Psoas muscle (tissue), 8 donors: Measurements from ENCODE around the gene ABCG1. TPM values are rescaled to one million over a fixed set of nuclear protein-coding genes. Genes with fewer than 3 reads are reported as not detected.

ENCODE experiments used
- ATAC-seq, 4 donors: fragments of 200-7000 bp; cut with Tn5 transposase; one replicate each; pipeline ENCODE4 v1.9.1; 2020; ENCODE audit warnings: moderate library complexity in 3 of 4, mild to moderate bottlenecking in 2 of 4
- DNase-seq, 2 donors: peaks; one replicate each; pipeline ENCODE4 v3.0.0-alpha.2; 2020
- H3K27ac ChIP-seq: fragments of 200-600 bp; one replicate; pipeline ENCODE4 v1.8.0; 2022
- H3K27me3 ChIP-seq, 3 donors: fragments of 200-600 bp in 1 of 3; one replicate each; pipeline versions ENCODE4 v1.6.1 to v1.8.0; 2013 to 2022; ENCODE audit warnings: low read length in 2 of 3, mild to moderate bottlenecking in 2 of 3, moderate library complexity in 1 of 3; ENCODE audit not compliant: insufficient read depth in 3 of 3
- H3K36me3 ChIP-seq, 2 donors: fragments of 200-600 bp in 1 of 2; one replicate each; pipeline versions ENCODE4 v1.6.1 to v1.8.0; 2013 to 2022; ENCODE audit warnings: low read depth in 1 of 2, mild to moderate bottlenecking in 1 of 2, moderate library complexity in 1 of 2; ENCODE audit not compliant: insufficient read depth in 1 of 2
- H3K4me1 ChIP-seq: fragments of 200-600 bp; one replicate; pipeline ENCODE4 v1.8.0; 2022
- H3K4me3 ChIP-seq: fragments of 200-600 bp; one replicate; pipeline ENCODE4 v1.8.0; 2022; ENCODE audit warnings: mild to moderate bottlenecking
- H3K9me3 ChIP-seq: fragments of 200-600 bp; one replicate; pipeline ENCODE4 v1.8.0; 2022
- WGBS, 3 donors: extraction: QIAGEN DNeasy Blood & Tissue Kit; methylation state at CpG; one replicate each; pipeline versions ENCODE4 v1.1.6 to v1.1.7; 2013; 5-methylcytosine and 5-hydroxymethylcytosine counted together
- intact Hi-C, 2 donors: fragments of 100-400 bp; cut with DNase I; formaldehyde crosslinking; loops; one replicate each; pipeline versions ENCODE4 v1.11.0 to v1.14.2; 2022
- polyA plus RNA-seq, 3 donors: library from polyadenylated mRNA; stranded (reverse); fragments of 200-250 nt; gene quantifications; one replicate each; pipeline ENCODE4 v1.2.3, GENCODE V29; 2013
- total RNA-seq, 4 donors: library from RNA; stranded (reverse); fragmentation: NEBNext Ultra II Directional in 2 of 4; extraction: Animal tissue kit (Norgen Biotek cat#: 25700) in 2 of 4; gene quantifications; one replicate each; pipeline versions ENCODE4 v1.2.1 to v1.2.4, GENCODE V29; 2021 to 2023
- TF ChIP-seq, protein P1 (sequence below): fragments of 200-600 bp; IDR thresholded peaks from one replicate; pipeline ENCODE4 v1.8.0; 2022; ENCODE audit warnings: antibody characterized with exemption
- donor health status: healthy with polysubstance abuse.
- donor health status: DM: no; HTN: no; CAD: no; lungs with moderate emphysema.
- donor health status: Bipolar disorder and iron deficiency.
- donor health status: healthy.
- donor health status: DM: yes; HTN: yes; CAD: no.
- donor health status: DM: no; HTN: no; CAD: no.
- donor health status: DM: no; HTN: no; CAD: no.
- donor health status: DM: yes; HTN: yes; CAD: no.

Gene ABCG1
- total and polyA plus RNA-seq, 7 donors: 2.9 to 35.8 (median 4.4) TPM

DNA sequence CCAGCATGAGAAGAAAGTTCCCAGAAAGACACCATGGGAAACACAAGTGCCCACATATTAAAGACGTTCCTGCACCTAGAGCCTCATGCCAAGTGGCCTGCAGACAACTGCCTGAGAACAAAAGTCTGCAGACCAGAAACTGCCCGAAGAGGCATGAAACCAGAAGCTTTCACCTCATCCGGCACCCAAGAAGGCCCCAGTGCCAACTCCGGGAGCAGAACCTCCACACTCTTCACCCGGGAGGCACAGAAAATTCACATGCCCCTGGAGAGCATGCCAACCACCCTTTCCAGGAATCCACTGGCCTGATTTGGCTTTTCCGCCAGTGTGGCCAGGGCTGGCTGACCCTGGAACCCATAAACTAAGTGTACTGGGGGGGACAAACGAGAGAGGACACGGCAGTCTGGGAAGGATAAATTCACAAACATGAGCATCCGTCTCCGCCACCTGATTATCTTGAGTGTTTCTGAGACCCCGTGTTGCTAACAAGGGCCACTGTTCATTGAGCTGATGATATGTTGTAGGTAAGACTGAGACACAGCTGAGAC, 125.1 kb downstream of the ABCG1 start:
- H3K27ac ChIP-seq: no peak overlapping the region
- H3K36me3 ChIP-seq: no peaks in the 10 kb centered on the region
- ATAC-seq: no peak
- H3K4me1 ChIP-seq: no peaks in the 10 kb centered on the region
- H3K27me3 ChIP-seq: peaks cover 0 to 18% (median 7%) of the 10 kb centered on the region in 3 donors
- DNase-seq: no peak
- TF ChIP-seq, protein P1, sequence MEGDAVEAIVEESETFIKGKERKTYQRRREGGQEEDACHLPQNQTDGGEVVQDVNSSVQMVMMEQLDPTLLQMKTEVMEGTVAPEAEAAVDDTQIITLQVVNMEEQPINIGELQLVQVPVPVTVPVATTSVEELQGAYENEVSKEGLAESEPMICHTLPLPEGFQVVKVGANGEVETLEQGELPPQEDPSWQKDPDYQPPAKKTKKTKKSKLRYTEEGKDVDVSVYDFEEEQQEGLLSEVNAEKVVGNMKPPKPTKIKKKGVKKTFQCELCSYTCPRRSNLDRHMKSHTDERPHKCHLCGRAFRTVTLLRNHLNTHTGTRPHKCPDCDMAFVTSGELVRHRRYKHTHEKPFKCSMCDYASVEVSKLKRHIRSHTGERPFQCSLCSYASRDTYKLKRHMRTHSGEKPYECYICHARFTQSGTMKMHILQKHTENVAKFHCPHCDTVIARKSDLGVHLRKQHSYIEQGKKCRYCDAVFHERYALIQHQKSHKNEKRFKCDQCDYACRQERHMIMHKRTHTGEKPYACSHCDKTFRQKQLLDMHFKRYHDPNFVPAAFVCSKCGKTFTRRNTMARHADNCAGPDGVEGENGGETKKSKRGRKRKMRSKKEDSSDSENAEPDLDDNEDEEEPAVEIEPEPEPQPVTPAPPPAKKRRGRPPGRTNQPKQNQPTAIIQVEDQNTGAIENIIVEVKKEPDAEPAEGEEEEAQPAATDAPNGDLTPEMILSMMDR: no peak
- 51 to 68% (median 60%) methylated on average over 11 of the region's 11 CpGs for WGBS, 3 donors
- H3K9me3 ChIP-seq: no peaks in the 10 kb centered on the region
- intact Hi-C loops: no loop called here
- no peak overlapping the region for H3K4me3 ChIP-seq

DNA sequence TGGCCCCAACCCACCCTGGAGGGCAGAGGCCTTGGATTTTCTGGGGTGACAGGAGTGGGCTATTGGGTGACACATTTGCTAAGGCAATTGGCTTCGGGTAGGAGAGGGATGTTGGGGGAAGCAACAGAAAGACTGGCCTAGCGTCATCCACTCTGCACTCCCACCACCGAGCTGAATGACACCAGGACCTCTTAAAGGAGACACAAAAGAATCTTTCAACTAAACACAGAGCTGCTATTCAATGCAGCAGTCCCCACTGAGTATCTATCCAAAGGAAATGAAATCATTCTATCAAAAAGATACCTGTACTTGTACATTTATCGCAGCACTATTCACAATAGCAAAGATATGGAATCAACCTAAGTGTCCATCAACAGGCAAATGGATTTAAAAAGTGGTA, 125.7 kb downstream of the ABCG1 start:
- Histone ChIP-seq H3K27me3 (peaks cover 0 to 18% (median 7%) of the 10 kb centered on the region in 3 donors), H3K27ac (no peak overlapping the region), H3K36me3 (no peaks in the 10 kb centered on the region), H3K4me1 (no peaks in the 10 kb centered on the region), H3K9me3 (no peaks in the 10 kb centered on the region), H3K4me3 (no peak overlapping the region)
- WGBS, 3 donors: 73 to 76% (median 75%) methylated on average over 4 of the region's 4 CpGs
- intact Hi-C loops: no loop called here
- ATAC-seq: no peak
- DNase-seq: no peak
- TF ChIP-seq, protein P1: no peak

DNA sequence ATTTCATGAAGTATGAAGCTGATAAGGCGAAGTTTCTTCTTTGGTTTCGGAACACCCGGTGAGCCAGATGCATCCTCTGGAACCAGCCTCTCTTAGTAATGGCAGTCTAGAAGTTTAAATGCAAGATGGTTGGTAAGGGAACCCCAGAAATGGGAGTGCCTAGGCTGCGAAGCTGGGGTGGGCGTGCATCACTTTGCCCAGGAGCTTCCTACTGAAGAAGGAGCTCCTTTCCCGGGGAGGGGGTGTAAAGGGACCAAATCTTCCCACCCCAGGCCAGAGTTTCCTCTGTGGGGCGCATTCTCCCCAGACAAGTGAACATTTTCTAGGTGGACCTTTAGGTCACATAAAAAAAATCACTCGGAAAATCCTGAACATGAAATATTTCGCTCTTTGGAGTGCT, 127.5 kb downstream of the ABCG1 start:
- H3K4me1 ChIP-seq: no peaks in the 10 kb centered on the region
- peaks cover 0 to 18% (median 7%) of the 10 kb centered on the region in 3 donors for H3K27me3 ChIP-seq
- no peak overlapping the region for H3K27ac ChIP-seq
- no peak for ATAC-seq
- TF ChIP-seq, protein P1: no peak
- no peak overlapping the region for H3K4me3 ChIP-seq
- H3K9me3 ChIP-seq: no peaks in the 10 kb centered on the region
- H3K36me3 ChIP-seq: no peaks in the 10 kb centered on the region
- WGBS, 3 donors: 86 to 89% (median 87%) methylated on average over 9 of the region's 9 CpGs
- intact Hi-C loops: no loop called here
- no peak for DNase-seq

Other genes starting within 250 kb of the ABCG1 start
- gene ZBTB21, start 208.8 kb upstream of the ABCG1 start, total RNA-seq: 1 to 10 TPM; 4.5 to 8.8 (median 4.6) TPM
- gene ZBTB21, start 208.8 kb upstream of the ABCG1 start, polyA plus RNA-seq: 1 to 10 TPM in 2 of 3 donors, under 1 TPM in 1; 0.49 to 2.2 (median 1.2) TPM
- not detected for gene UMODL1, start 147.8 kb upstream of the ABCG1 start, total RNA-seq
- gene UMODL1, start 147.8 kb upstream of the ABCG1 start, polyA plus RNA-seq: not detected
- gene TFF3, start 96.3 kb downstream of the ABCG1 start, total RNA-seq: 1 to 10 TPM; 1.1 to 3.0 (median 2.3) TPM
- 1 to 10 TPM in 2 of 3 donors, under 1 TPM in 1; 0.92 to 3.3 (median 2.1) TPM for gene TFF3, start 96.3 kb downstream of the ABCG1 start, polyA plus RNA-seq
- gene TFF2, start 131.9 kb downstream of the ABCG1 start, total RNA-seq: not detected
- gene TFF2, start 131.9 kb downstream of the ABCG1 start, polyA plus RNA-seq: not detected
- not detected for gene TFF1, start 147.4 kb downstream of the ABCG1 start, total RNA-seq
- gene TFF1, start 147.4 kb downstream of the ABCG1 start, polyA plus RNA-seq: under 1 TPM in 1 of 3 donors, not detected in 2; 0.16 TPM
- gene TMPRSS3, start 176.9 kb downstream of the ABCG1 start, total RNA-seq: under 1 TPM in 1 of 4 donors, not detected in 3; 0.25 TPM
- not detected for gene TMPRSS3, start 176.9 kb downstream of the ABCG1 start, polyA plus RNA-seq
- gene UBASH3A, start 184.8 kb downstream of the ABCG1 start, total RNA-seq: under 1 TPM in 1 of 4 donors, not detected in 3; 0.21 TPM
- gene UBASH3A, start 184.8 kb downstream of the ABCG1 start, polyA plus RNA-seq: under 1 TPM in 1 of 3 donors, not detected in 2; 0.06 TPM